GM23338 (cell line): ENCODE results near the gene SAMD8. TPM values are rescaled to one million over a fixed set of nuclear protein-coding genes. Genes with fewer than 3 reads are reported as not detected.
A peak's percentile ranks its signal among the peaks of the same experiment; 100 is the strongest.

ENCODE experiments used
- ATAC-seq: fragments of 200-7000 bp; cut with Tn5 transposase; 3 replicates; pipeline ENCODE4 v1.9.1; 2020
- DNase-seq: peaks from one replicate; pipeline ENCODE4 v3.0.0-alpha.2; 2015; ENCODE audit warnings: low spot score
- H2AFZ ChIP-seq: fragments of 200-600 bp; sonication (generic); 2 replicates; pipeline ENCODE4 v1.8.0; 2016; ENCODE audit warnings: antibody characterized with exemption, mild to moderate bottlenecking, moderate library complexity
- H3F3A ChIP-seq: fragments of 200-600 bp; sonication (generic); replicated peaks from 2 replicates; pipeline ENCODE4 v1.8.0; 2017; ENCODE audit warnings: antibody characterized with exemption, mixed run types, low read depth
- H3K27ac ChIP-seq: fragments of 200-600 bp; sonication (generic); 2 replicates; pipeline ENCODE4 v1.6.1; 2016; ENCODE audit warnings: low read depth
- H3K27me3 ChIP-seq: fragments of 200-600 bp; sonication (generic); 2 replicates; pipeline ENCODE4 v1.8.0; 2016; ENCODE audit warnings: mild to moderate bottlenecking, mixed run types, moderate library complexity; ENCODE audit not compliant: insufficient read depth
- H3K36me3 ChIP-seq: fragments of 200-600 bp; sonication (generic); 2 replicates; pipeline ENCODE4 v1.8.0; 2016; ENCODE audit warnings: mild to moderate bottlenecking; ENCODE audit not compliant: insufficient read depth
- H3K4me1 ChIP-seq: fragments of 200-600 bp; sonication (generic); 2 replicates; pipeline ENCODE4 v1.8.0; 2016; ENCODE audit warnings: mild to moderate bottlenecking, moderate library complexity; ENCODE audit not compliant: insufficient read depth
- H3K4me2 ChIP-seq: fragments of 200-600 bp; sonication (generic); 2 replicates; pipeline ENCODE4 v1.7.1; 2017; ENCODE audit warnings: mixed run types
- H3K4me3 ChIP-seq: fragments of 200-600 bp; sonication (generic); 2 replicates; pipeline ENCODE4 v1.6.1; 2016; ENCODE audit warnings: mixed run types
- H3K79me2 ChIP-seq: fragments of 200-600 bp; sonication (generic); replicated peaks from 2 replicates; pipeline ENCODE4 v1.8.0; 2017; ENCODE audit warnings: mild to moderate bottlenecking; ENCODE audit not compliant: insufficient read depth
- H3K9me2 ChIP-seq: fragments of 200-600 bp; sonication (generic); 2 replicates; pipeline ENCODE4 v1.8.0; 2017; ENCODE audit not compliant: insufficient read depth
- H4K20me1 ChIP-seq: fragments of 200-600 bp; sonication (generic); replicated peaks from 2 replicates; pipeline ENCODE4 v1.8.0; 2017; ENCODE audit warnings: mild to moderate bottlenecking; ENCODE audit not compliant: insufficient read depth
- H3K27ac Mint-ChIP-seq: 2 replicates; pipeline ENCODE4 v1.8.0; 2020; ENCODE audit warnings: inconsistent platforms, mild to moderate bottlenecking, moderate library complexity, mixed read lengths
- H3K27me3 Mint-ChIP-seq: 3 replicates; pipeline ENCODE4 v1.8.0; 2022; ENCODE audit warnings: low read depth, mild to moderate bottlenecking, moderate library complexity, mixed read lengths, inconsistent platforms; ENCODE audit not compliant: insufficient read depth, poor library complexity
- H3K36me3 Mint-ChIP-seq: 3 replicates; pipeline ENCODE4 v1.8.0; 2021; ENCODE audit warnings: low read depth, mild to moderate bottlenecking, inconsistent platforms, moderate library complexity, mixed read lengths
- H3K4me1 Mint-ChIP-seq: 3 replicates; pipeline ENCODE4 v1.8.0; 2020; ENCODE audit warnings: mild to moderate bottlenecking, inconsistent platforms, mixed read lengths
- H3K4me3 Mint-ChIP-seq: 3 replicates; pipeline ENCODE4 v1.8.0; 2021; ENCODE audit warnings: moderate library complexity, mild to moderate bottlenecking, inconsistent platforms, mixed read lengths
- H3K9me3 Mint-ChIP-seq: 3 replicates; pipeline ENCODE4 v1.8.0; 2020; ENCODE audit warnings: moderate library complexity, mild to moderate bottlenecking, inconsistent platforms, mixed read lengths
- CTCF ChIP-seq, 2 experiments: fragments of 200-600 bp in 1 of 2; sonication (generic) in 1 of 2; conservative IDR thresholded peaks; 2 replicates each; pipeline versions ENCODE4 v1.5.1 to v1.6.1; 2016 to 2017; ENCODE audit warnings: antibody characterized with exemption in 2 of 2, low read depth in 2 of 2, mild to moderate bottlenecking in 2 of 2, moderate library complexity in 1 of 2
- ETS1 ChIP-seq: IDR thresholded peaks from 2 replicates; pipeline ENCODE4 v1.6.1; 2016; ENCODE audit warnings: antibody characterized with exemption
- JUNB ChIP-seq: IDR thresholded peaks from one replicate; pipeline ENCODE4 v1.6.1; 2016; ENCODE audit warnings: antibody characterized with exemption; ENCODE audit not compliant: unreplicated experiment
- POLR2AphosphoS5 ChIP-seq: IDR thresholded peaks from 2 replicates; pipeline ENCODE4 v1.6.1; 2016; ENCODE audit warnings: antibody characterized with exemption, low read depth
- ZNF114 ChIP-seq: fragments of 250-450 bp; sonication (Bioruptor Pico); IDR thresholded peaks from 2 replicates; pipeline ENCODE4 v1.5.0; 2020; ENCODE audit warnings: mild to moderate bottlenecking, moderate library complexity
- polyA plus RNA-seq: library from polyadenylated mRNA; unstranded; fragments of >200 nt; fragmentation: Nextera tagmentation; extraction: Ambion mirVana; gene quantifications from 2 replicates; pipeline ENCODE4 v1.2.1, GENCODE V29; 2016
- total RNA-seq: library from RNA; depleted of rRNA; stranded (reverse); fragments of >200 nt; shearing (Covaris generic); gene quantifications from 2 replicates; pipeline ENCODE4 v1.2.3, GENCODE V29; 2014

SAMD8 gene
- total and polyA plus RNA-seq, 2 experiments from 2014 or later = 7.8 to 28.4 TPM

- TF ChIP-seq JUNB (no peak), POLR2AphosphoS5 (peak; percentile 3; the same call in 1 of the 2 replicates), CTCF (conservative IDR thresholded peaks at IDR 0.05; ENCODE audit: low read depth in 2 of 2) (peak; percentile 83 to 99)
- peak overlapping the region; percentile 12; the same call in 2 of the 3 replicates for H3K4me3 Mint-ChIP-seq
- 0 out of 2 replicates have a peak, but pooled peaks cover 9% of the 10 kb centered on the region for H3F3A ChIP-seq
- no peaks in the 10 kb centered on the region for H3K36me3 ChIP-seq
- no peaks in the 10 kb centered on the region for H3K9me3 Mint-ChIP-seq
- peaks cover 24% of the 10 kb centered on the region for H3K4me1 Mint-ChIP-seq
- H3K36me3 Mint-ChIP-seq = no peaks in the 10 kb centered on the region
- peak overlapping the region; percentile 97 for H2AFZ ChIP-seq
- H3K4me1 ChIP-seq = peaks cover 9% of the 10 kb centered on the region
- peak overlapping the region; percentile 71 for H3K4me2 ChIP-seq
- DNase-seq = peak; percentile 91
- H3K4me3 ChIP-seq = peak overlapping the region; percentile 37; the same call in 1 of the 2 replicates
- peak; percentile 94 for ATAC-seq
- no peaks in the 10 kb centered on the region for H3K9me2 ChIP-seq
- H3K27ac Mint-ChIP-seq = peak overlapping the region; percentile 53
- no peaks in the 10 kb centered on the region for H4K20me1 ChIP-seq
- no peaks in the 10 kb centered on the region for H3K79me2 ChIP-seq
- no peaks in the 10 kb centered on the region for H3K27me3 ChIP-seq
- peaks cover 8% of the 10 kb centered on the region for H3K27me3 Mint-ChIP-seq
- peak overlapping the region; percentile 72; the same call in 1 of the 2 replicates for H3K27ac ChIP-seq
Observed at GRCh38 chr10:75099952-75100763, 11.3 kb upstream of the SAMD8 start.

GRCh38 chr10:75100764-75101291 is 10.6 kb upstream of the SAMD8 start:
- H2AFZ ChIP-seq = peak overlapping the region; percentile 97
- no peaks in the 10 kb centered on the region for H3K79me2 ChIP-seq
- H3K4me2 ChIP-seq = peak overlapping the region; percentile 71
- Mint-ChIP-seq H3K36me3 (no peaks in the 10 kb centered on the region), H3K4me3 (peak overlapping the region; percentile 12; the same call in 2 of the 3 replicates), H3K27me3 (peaks cover 8% of the 10 kb centered on the region), H3K27ac (peak overlapping the region; percentile 53), H3K4me1 (peaks cover 27% of the 10 kb centered on the region), H3K9me3 (no peaks in the 10 kb centered on the region)
- H3K36me3 ChIP-seq = no peaks in the 10 kb centered on the region
- 0 out of 2 replicates have a peak, but pooled peaks cover 9% of the 10 kb centered on the region for H3F3A ChIP-seq
- H3K27me3 ChIP-seq = no peaks in the 10 kb centered on the region
- DNase-seq (no peak), ATAC-seq (no peak)
- no peaks in the 10 kb centered on the region for H4K20me1 ChIP-seq
- H3K4me1 ChIP-seq = peaks cover 13% of the 10 kb centered on the region
- H3K27ac ChIP-seq = peak overlapping the region; percentile 72; the same call in 1 of the 2 replicates
- H3K9me2 ChIP-seq = no peaks in the 10 kb centered on the region
- no peak for TF ChIP-seq ZNF114 (CRISPR knock-in tag)
- TF ChIP-seq ETS1 = no peak
- H3K4me3 ChIP-seq = no peak overlapping the region
